Neural cell (in vitro differentiated cells): ENCODE results near the gene SPON1. TPM values are rescaled to one million over a fixed set of nuclear protein-coding genes. Genes with fewer than 3 reads are reported as not detected.

Experiments used
- H2AFZ ChIP-seq: fragments of 200-600, 300-800 bp; sonication (generic), shearing (Covaris generic); 2 replicates; pipeline ENCODE4 v1.6.0; 2014; ENCODE audit warnings: low read depth, mild to moderate bottlenecking, antibody characterized with exemption, low read length, moderate library complexity
- H3F3A ChIP-seq: fragments of 200-600 bp; shearing (Covaris generic); 2 replicates; pipeline ENCODE4 v1.6.1; 2016; ENCODE audit warnings: mild to moderate bottlenecking, moderate library complexity, mixed read lengths, antibody characterized with exemption, low read length; ENCODE audit not compliant: insufficient read depth, poor library complexity, severe bottlenecking
- H3K27ac ChIP-seq: fragments of 200-600, 300-800 bp; sonication (generic), shearing (Covaris generic); 2 replicates; pipeline ENCODE4 v1.5.1; 2014; ENCODE audit warnings: mild to moderate bottlenecking, low read length, moderate library complexity
- H3K27me3 ChIP-seq: fragments of 300-800, 200-600 bp; sonication (generic), shearing (Covaris generic); 2 replicates; pipeline ENCODE4 v1.6.0; 2014; ENCODE audit warnings: mild to moderate bottlenecking, low read depth, low read length, moderate library complexity; ENCODE audit not compliant: insufficient read depth
- H3K36me3 ChIP-seq: fragments of 300-800, 200-600 bp; sonication (generic), shearing (Covaris generic); 2 replicates; pipeline ENCODE4 v1.5.1; 2014; ENCODE audit warnings: mild to moderate bottlenecking, antibody characterized with exemption, low read length, moderate library complexity; ENCODE audit not compliant: insufficient read depth
- H3K4me2 ChIP-seq: fragments of 300-800, 200-600 bp; sonication (generic), shearing (Covaris generic); 2 replicates; pipeline ENCODE4 v1.6.0; 2014; ENCODE audit warnings: mild to moderate bottlenecking, low read length
- H3K4me3 ChIP-seq: fragments of 300-800, 200-600 bp; sonication (generic), shearing (Covaris generic); 2 replicates; pipeline ENCODE4 v1.5.1; 2014; ENCODE audit warnings: mild to moderate bottlenecking, low read length, moderate library complexity
- H3K79me2 ChIP-seq: fragments of 200-600 bp; shearing (Covaris generic); replicated peaks from 2 replicates; pipeline ENCODE4 v1.6.0; 2014; ENCODE audit warnings: mild to moderate bottlenecking, low read length, moderate library complexity; ENCODE audit not compliant: insufficient read depth
- H3K9ac ChIP-seq: fragments of 300-800, 200-600 bp; sonication (generic), shearing (Covaris generic); 2 replicates; pipeline ENCODE4 v1.6.1; 2016; ENCODE audit warnings: mild to moderate bottlenecking, low read length, mixed read lengths
- H3K9me2 ChIP-seq: fragments of 200-600 bp; shearing (Covaris generic); 2 replicates; pipeline ENCODE4 v1.6.1; 2016; ENCODE audit warnings: mild to moderate bottlenecking, low read length, mixed read lengths; ENCODE audit not compliant: insufficient read depth
- H3K9me3 ChIP-seq: fragments of 200-600, 300-800 bp; sonication (generic), shearing (Covaris generic); 2 replicates; pipeline ENCODE4 v1.6.1; 2016; ENCODE audit warnings: mild to moderate bottlenecking, mixed run types, low read length, moderate library complexity, mixed read lengths
- H4K20me1 ChIP-seq: fragments of 200-600 bp; shearing (Covaris generic); 2 replicates; pipeline ENCODE4 v1.6.1; 2016; ENCODE audit warnings: mild to moderate bottlenecking, mixed run types; ENCODE audit not compliant: insufficient read depth
- CTCF ChIP-seq: fragments of 450-650 bp; IDR thresholded peaks from 2 replicates; pipeline ENCODE4 v1.5.1; 2014; ENCODE audit warnings: antibody characterized with exemption, mild to moderate bottlenecking, moderate library complexity; ENCODE audit not compliant: poor library complexity, severe bottlenecking
- EP300 ChIP-seq: fragments of 450-650 bp; conservative IDR thresholded peaks from 2 replicates; pipeline ENCODE4 v1.6.1; 2014; ENCODE audit warnings: antibody characterized with exemption, mild to moderate bottlenecking, moderate library complexity; ENCODE audit not compliant: poor library complexity, severe bottlenecking
- EZH2 ChIP-seq: fragments of 200-600, 300-800 bp; shearing (Covaris generic), sonication (generic); IDR thresholded peaks from 2 replicates; pipeline ENCODE4 v1.6.1; 2014; ENCODE audit warnings: antibody characterized with exemption, low read length, borderline replicate concordance, mild to moderate bottlenecking; ENCODE audit not compliant: insufficient read depth, poor library complexity, severe bottlenecking
- MXI1 ChIP-seq: fragments of 450-650 bp; conservative IDR thresholded peaks from 2 replicates; pipeline ENCODE4 v1.6.1; 2014; ENCODE audit warnings: antibody characterized with exemption, mild to moderate bottlenecking; ENCODE audit not compliant: poor library complexity, severe bottlenecking
- POLR2AphosphoS5 ChIP-seq: IDR thresholded peaks from 2 replicates; pipeline ENCODE4 v1.6.1; 2012
- RAD21 ChIP-seq: fragments of 450-650 bp; conservative IDR thresholded peaks from 2 replicates; pipeline ENCODE4 v1.6.1; 2014; ENCODE audit warnings: antibody characterized with exemption, mild to moderate bottlenecking, moderate library complexity
- REST ChIP-seq: IDR thresholded peaks from 2 replicates; pipeline ENCODE4 v1.6.1; 2012; ENCODE audit warnings: borderline replicate concordance
- SMC3 ChIP-seq: fragments of 450-650 bp; conservative IDR thresholded peaks from 2 replicates; pipeline ENCODE4 v1.6.1; 2014; ENCODE audit warnings: antibody characterized with exemption, mild to moderate bottlenecking, moderate library complexity; ENCODE audit not compliant: poor library complexity
- TAF1 ChIP-seq: IDR thresholded peaks from 2 replicates; pipeline ENCODE4 v1.6.1; 2012; ENCODE audit warnings: low read depth
- polyA plus RNA-seq: library from polyadenylated mRNA; depleted of rRNA; stranded (reverse); fragments of >200 nt; gene quantifications from 2 replicates; pipeline ENCODE4 v1.2.3, GENCODE V29; 2014

The SPON1 gene
- polyA plus RNA-seq, 1 donor from 2014 or later = 0.66 TPM

- no peak overlapping the region for H3K4me3 ChIP-seq
- no peak overlapping the region for H2AFZ ChIP-seq
- TF ChIP-seq MXI1 = no peak
- TF ChIP-seq EP300 = no peak
- TF ChIP-seq CTCF = peak; percentile 86
- no peak for TF ChIP-seq TAF1
- TF ChIP-seq REST = no peak
- no peak for TF ChIP-seq EZH2
- peak; percentile 86 for TF ChIP-seq SMC3
- no peak for TF ChIP-seq POLR2AphosphoS5
- TF ChIP-seq RAD21 = peak; percentile 91
- no peaks in the 10 kb centered on the region for H4K20me1 ChIP-seq
- H3K79me2 ChIP-seq = peaks cover 6% of the 10 kb centered on the region
- no peaks in the 10 kb centered on the region for H3K9me2 ChIP-seq
- no peaks in the 10 kb centered on the region for H3K27me3 ChIP-seq
- H3K4me2 ChIP-seq = no peak overlapping the region
- H3K9me3 ChIP-seq = no peaks in the 10 kb centered on the region
- H3F3A ChIP-seq = no peaks in the 10 kb centered on the region
- no peaks in the 10 kb centered on the region for H3K36me3 ChIP-seq
- no peak overlapping the region for H3K27ac ChIP-seq
- no peak overlapping the region for H3K9ac ChIP-seq
Measured at GRCh38 chr11:14300661-14301304, 338.3 kb downstream of the SPON1 start.

- Histone ChIP-seq H3F3A (no peaks in the 10 kb centered on the region), H4K20me1 (no peaks in the 10 kb centered on the region), H3K27ac (no peak overlapping the region), H3K9ac (no peak overlapping the region), H3K9me2 (no peaks in the 10 kb centered on the region), H3K79me2 (peaks cover 6% of the 10 kb centered on the region), H3K27me3 (no peaks in the 10 kb centered on the region), H3K4me2 (no peak overlapping the region), H3K9me3 (no peaks in the 10 kb centered on the region), H3K4me3 (no peak overlapping the region), H2AFZ (no peak overlapping the region), H3K36me3 (no peaks in the 10 kb centered on the region)
- TF ChIP-seq EZH2 = no peak
Measured at GRCh38 chr11:14304601-14305000, 342.1 kb downstream of the SPON1 start.
